Measurements from ENCODE around the gene KCNIP4.

KCNIP4 gene

GRCh38 chr4:21009956-21010355 lies 938.6 kb downstream of the KCNIP4 start:
- DNase-seq (ENCODE audit: extremely low read depth, low read depth) = no peak
- H3K4me3 ChIP-seq (replicated peaks; ENCODE audit: low read depth, low read length) = no peak overlapping the region
- TF ChIP-seq CTCF (IDR thresholded peaks at IDR 0.05; ENCODE audit: low read depth, low read length, missing control alignments) = no peak

GRCh38 chr4:21005647-21006046 lies 942.9 kb downstream of the KCNIP4 start:
- no peak for DNase-seq (ENCODE audit: extremely low read depth, low read depth)
- TF ChIP-seq CTCF (IDR thresholded peaks at IDR 0.05; ENCODE audit: low read depth, low read length, missing control alignments) = no peak
- H3K4me3 ChIP-seq (replicated peaks; ENCODE audit: low read depth, low read length) = no peak overlapping the region

- no peak for DNase-seq (ENCODE audit: extremely low read depth, low read depth)
- TF ChIP-seq CTCF (IDR thresholded peaks at IDR 0.05; ENCODE audit: low read depth, low read length, missing control alignments) = no peak
- no peak overlapping the region for H3K4me3 ChIP-seq (replicated peaks; ENCODE audit: low read depth, low read length)
Observed at GRCh38 chr4:21002976-21003375, 945.6 kb downstream of the KCNIP4 start.

GRCh38 chr4:21002286-21002685 lies 946.3 kb downstream of the KCNIP4 start:
- H3K4me3 ChIP-seq (replicated peaks; ENCODE audit: low read depth, low read length) = no peak overlapping the region
- no peak for TF ChIP-seq CTCF (IDR thresholded peaks at IDR 0.05; ENCODE audit: low read depth, low read length, missing control alignments)
- no peak for DNase-seq (ENCODE audit: extremely low read depth, low read depth)

GRCh38 chr4:21001490-21001889 lies 947.1 kb downstream of the KCNIP4 start:
- no peak for DNase-seq (ENCODE audit: extremely low read depth, low read depth)
- no peak overlapping the region for H3K4me3 ChIP-seq (replicated peaks; ENCODE audit: low read depth, low read length)
- TF ChIP-seq CTCF (IDR thresholded peaks at IDR 0.05; ENCODE audit: low read depth, low read length, missing control alignments) = no peak

- no peak overlapping the region for H3K4me3 ChIP-seq (replicated peaks; ENCODE audit: low read depth, low read length)
- no peak for TF ChIP-seq CTCF (IDR thresholded peaks at IDR 0.05; ENCODE audit: low read depth, low read length, missing control alignments)
- no peak for DNase-seq (ENCODE audit: extremely low read depth, low read depth)
Observed at GRCh38 chr4:20997886-20998285, 950.7 kb downstream of the KCNIP4 start.

GRCh38 chr4:20995610-20996009 lies 953.0 kb downstream of the KCNIP4 start:
- no peak for DNase-seq (ENCODE audit: extremely low read depth, low read depth)
- H3K4me3 ChIP-seq (replicated peaks; ENCODE audit: low read depth, low read length) = no peak overlapping the region
- no peak for TF ChIP-seq CTCF (IDR thresholded peaks at IDR 0.05; ENCODE audit: low read depth, low read length, missing control alignments)
